Transverse colon (tissue), 4 donors: ENCODE measurements around the gene CCDC91. TPM values are rescaled to one million over a fixed set of nuclear protein-coding genes. Genes with fewer than 3 reads are reported as not detected.

Experiments
- DNase-seq: peaks from one replicate; pipeline ENCODE4 v3.0.0-alpha.2; 2019
- H3K27ac ChIP-seq, 4 donors: fragments of 200-600 bp; sonication (generic); 2 replicates each; pipeline ENCODE4 v1.5.1; 2016 to 2018; ENCODE audit warnings: inconsistent platforms in 4 of 4
- H3K27me3 ChIP-seq: fragments of 200-600 bp; sonication (generic); 2 replicates; pipeline ENCODE4 v1.5.1; 2017; ENCODE audit warnings: inconsistent platforms
- H3K36me3 ChIP-seq, 4 donors: fragments of 200-600 bp; sonication (generic); 2 replicates each; pipeline ENCODE4 v1.5.1; 2017 to 2019; ENCODE audit warnings: inconsistent platforms in 4 of 4
- H3K4me1 ChIP-seq, 4 donors: fragments of 200-600 bp; sonication (generic); 2 replicates each; pipeline ENCODE4 v1.5.1; 2017 to 2020; ENCODE audit warnings: inconsistent platforms in 4 of 4
- H3K4me3 ChIP-seq, 4 donors: fragments of 200-600 bp; sonication (generic); 1 replicate in 1 of 4; 2 replicates in 3 of 4; pipeline versions ENCODE4 v1.5.1 to v1.6.1; 2017 to 2019; ENCODE audit warnings: inconsistent platforms in 4 of 4
- H3K9me3 ChIP-seq, 2 donors: fragments of 200-600 bp; sonication (generic); 2 replicates each; pipeline ENCODE4 v1.5.1; 2017 to 2019; ENCODE audit warnings: inconsistent platforms in 2 of 2
- EP300 ChIP-seq: sonication (generic); formaldehyde crosslinking; IDR thresholded peaks from one replicate; pipeline ENCODE4 v1.6.1; 2017; ENCODE audit warnings: antibody characterized with exemption, low read depth
- POLR2A ChIP-seq: fragments of 450-650 bp; IDR thresholded peaks from one replicate; pipeline ENCODE4 v1.6.1; 2016; ENCODE audit warnings: antibody characterized with exemption, mild to moderate bottlenecking, moderate library complexity
- POLR2AphosphoS5 ChIP-seq, 3 donors: sonication (generic); formaldehyde crosslinking; IDR thresholded peaks; one replicate each; pipeline ENCODE4 v1.6.1; 2016; ENCODE audit warnings: antibody characterized with exemption in 3 of 3
- WGBS, 2 donors: methylation state at CpG; one replicate each; pipeline ENCODE4 v1.1.5; 2018; ENCODE audit warnings: low coverage in 1 of 2; 5-methylcytosine and 5-hydroxymethylcytosine counted together
- in situ Hi-C, 4 donors: fragments of 200-750 bp; cut with MboI; loops; one replicate each; pipeline versions ENCODE4 v1.15.0 to v1.15.1; 2017; ENCODE audit warnings: low sequenced_read_pairs in 3 of 4, low pct_ligation_motif_present in 1 of 4, low pct_unique_long_range_greater_than_20kb in 1 of 4
- intact Hi-C: fragments of 100-400 bp; cut with DNase I; formaldehyde crosslinking; loops from one replicate; pipeline ENCODE4 v1.15.1; 2023; ENCODE audit warnings: low total_unique reads
- total RNA-seq, 4 donors: library from RNA; depleted of rRNA; stranded (reverse); fragments of >200 nt; gene quantifications; one replicate each; pipeline ENCODE4 v1.1.0, GENCODE V29; 2016
- TF ChIP-seq, protein P1 (sequence below), 5 experiments: fragments of 200-600 bp in 3 of 5; fragments of 450-650 bp in 2 of 5; sonication (generic) in 3 of 5; IDR thresholded peaks; 1 replicate in 2 of 5; 2 replicates in 3 of 5; pipeline ENCODE4 v1.5.1; 2016 to 2017; ENCODE audit warnings: antibody characterized with exemption in 5 of 5, inconsistent platforms in 3 of 5, mild to moderate bottlenecking in 2 of 5, moderate library complexity in 1 of 5

Gene CCDC91
- total RNA-seq, 4 donors from 2014 or later: 8.4 to 37.8 (median 35.5) TPM

DNA sequence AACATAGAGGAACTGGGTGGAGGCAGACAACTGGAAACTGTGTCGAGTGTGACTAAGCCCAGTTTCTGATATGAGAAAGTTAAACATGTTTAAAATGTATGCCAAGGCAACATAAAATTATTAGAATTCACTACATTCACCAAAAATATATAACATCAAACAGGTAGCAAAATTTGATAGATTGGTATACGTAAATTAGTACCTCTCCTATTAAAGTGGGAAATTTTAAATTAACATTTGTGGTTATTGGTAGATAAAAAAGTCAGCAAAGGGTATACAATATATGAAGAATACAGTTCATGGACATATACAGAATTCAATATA is 53.0 kb downstream of the CCDC91 start:
- WGBS, 2 donors: 87 to 89% methylated on average over 2 of the region's 2 CpGs

DNA sequence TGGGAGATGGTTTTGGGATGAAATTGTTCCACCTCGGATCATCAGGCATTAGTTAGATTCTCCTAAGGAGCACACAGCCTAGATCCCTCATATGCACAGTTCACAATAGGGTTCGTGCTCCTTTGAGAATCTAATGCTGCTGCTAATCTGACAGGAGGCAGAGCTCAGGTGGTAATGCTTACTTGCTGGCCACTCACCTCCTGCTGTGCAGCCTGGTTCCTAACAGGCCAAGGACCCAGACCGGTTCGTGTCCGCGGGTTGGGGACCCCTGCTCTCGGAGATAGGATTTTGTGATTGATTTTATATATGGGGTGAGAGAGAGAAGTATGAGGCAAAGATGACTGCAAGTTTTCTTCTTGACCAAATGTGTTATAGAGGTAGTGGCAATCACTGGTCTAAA is 57.5 kb downstream of the CCDC91 start:
- Histone ChIP-seq H3K4me1 (peaks cover 0 to 13% (median 0%) of the 10 kb centered on the region in 4 donors), H3K4me3 (no peak overlapping the region), H3K36me3 (no peaks in the 10 kb centered on the region), H3K9me3 (no peaks in the 10 kb centered on the region), H3K27ac (no peak overlapping the region), H3K27me3 (no peaks in the 10 kb centered on the region)
- intact Hi-C loops (no loop called here), in situ Hi-C loops (no loop called here)
- DNase-seq: no peak
- TF ChIP-seq POLR2AphosphoS5 (IDR thresholded peaks at IDR 0.05): no peak
- no peak for TF ChIP-seq POLR2A
- TF ChIP-seq EP300: no peak
- TF ChIP-seq, protein P1, sequence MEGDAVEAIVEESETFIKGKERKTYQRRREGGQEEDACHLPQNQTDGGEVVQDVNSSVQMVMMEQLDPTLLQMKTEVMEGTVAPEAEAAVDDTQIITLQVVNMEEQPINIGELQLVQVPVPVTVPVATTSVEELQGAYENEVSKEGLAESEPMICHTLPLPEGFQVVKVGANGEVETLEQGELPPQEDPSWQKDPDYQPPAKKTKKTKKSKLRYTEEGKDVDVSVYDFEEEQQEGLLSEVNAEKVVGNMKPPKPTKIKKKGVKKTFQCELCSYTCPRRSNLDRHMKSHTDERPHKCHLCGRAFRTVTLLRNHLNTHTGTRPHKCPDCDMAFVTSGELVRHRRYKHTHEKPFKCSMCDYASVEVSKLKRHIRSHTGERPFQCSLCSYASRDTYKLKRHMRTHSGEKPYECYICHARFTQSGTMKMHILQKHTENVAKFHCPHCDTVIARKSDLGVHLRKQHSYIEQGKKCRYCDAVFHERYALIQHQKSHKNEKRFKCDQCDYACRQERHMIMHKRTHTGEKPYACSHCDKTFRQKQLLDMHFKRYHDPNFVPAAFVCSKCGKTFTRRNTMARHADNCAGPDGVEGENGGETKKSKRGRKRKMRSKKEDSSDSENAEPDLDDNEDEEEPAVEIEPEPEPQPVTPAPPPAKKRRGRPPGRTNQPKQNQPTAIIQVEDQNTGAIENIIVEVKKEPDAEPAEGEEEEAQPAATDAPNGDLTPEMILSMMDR (IDR thresholded peaks at IDR 0.05): no peak
- WGBS, 2 donors: 85 to 100% methylated on average over 1 to 7 of the region's 7 CpGs

More for the DNA sequence above, 53.0 kb downstream of the CCDC91 start:
- Histone ChIP-seq H3K36me3 (no peaks in the 10 kb centered on the region), H3K27me3 (no peaks in the 10 kb centered on the region), H3K4me1 (peaks cover 0 to 2% (median 0%) of the 10 kb centered on the region in 4 donors), H3K9me3 (no peaks in the 10 kb centered on the region), H3K27ac (no peak overlapping the region), H3K4me3 (no peak overlapping the region)
- in situ Hi-C loops: no loop called here
- DNase-seq: no peak
- intact Hi-C loops: no loop called here
- no peak for TF ChIP-seq POLR2A
- TF ChIP-seq, protein P1 (IDR thresholded peaks at IDR 0.05): no peak
- no peak for TF ChIP-seq POLR2AphosphoS5 (IDR thresholded peaks at IDR 0.05)
- no peak for TF ChIP-seq EP300

DNA sequence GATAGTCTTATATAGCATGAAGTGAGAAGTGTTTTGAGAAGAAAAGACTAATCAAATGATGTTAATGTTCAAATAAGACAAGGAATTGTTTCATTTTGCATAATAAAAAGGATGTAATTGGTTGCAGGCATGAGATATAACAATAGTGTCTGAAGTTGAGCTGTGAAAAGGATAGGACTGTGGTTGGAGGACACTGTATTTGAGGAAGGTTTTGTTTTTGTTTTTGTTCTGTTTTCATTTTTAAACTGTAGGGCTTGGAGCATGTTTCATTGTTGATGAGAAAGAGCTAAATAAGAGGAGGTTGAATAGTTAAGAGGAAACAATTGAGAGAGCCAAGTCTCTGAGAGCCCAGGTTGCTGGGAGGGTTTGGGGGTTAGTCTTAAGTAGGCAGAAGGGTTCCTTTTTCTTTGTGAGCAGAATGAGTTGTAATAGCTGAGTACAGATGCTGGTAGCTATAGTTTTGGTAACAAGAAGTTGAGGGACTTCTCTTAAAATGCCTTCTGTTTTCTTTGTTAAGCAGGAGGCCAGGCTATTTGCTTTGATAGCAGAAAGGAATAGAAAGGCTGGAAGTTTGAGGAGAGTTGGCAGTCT is 58.4 kb downstream of the CCDC91 start:
- in situ Hi-C loops (no loop called here), intact Hi-C loops (no loop called here)
- no peak overlapping the region for H3K4me3 ChIP-seq
- no peak overlapping the region for H3K27ac ChIP-seq
- H3K9me3 ChIP-seq: no peaks in the 10 kb centered on the region
- DNase-seq: no peak
- no peaks in the 10 kb centered on the region for H3K36me3 ChIP-seq
- TF ChIP-seq POLR2AphosphoS5 (IDR thresholded peaks at IDR 0.05) (no peak), EP300 (no peak), POLR2A (no peak)
- TF ChIP-seq, protein P1 (IDR thresholded peaks at IDR 0.05): no peak
- peaks cover 0 to 13% (median 0%) of the 10 kb centered on the region in 4 donors for H3K4me1 ChIP-seq
- H3K27me3 ChIP-seq: no peaks in the 10 kb centered on the region

DNA sequence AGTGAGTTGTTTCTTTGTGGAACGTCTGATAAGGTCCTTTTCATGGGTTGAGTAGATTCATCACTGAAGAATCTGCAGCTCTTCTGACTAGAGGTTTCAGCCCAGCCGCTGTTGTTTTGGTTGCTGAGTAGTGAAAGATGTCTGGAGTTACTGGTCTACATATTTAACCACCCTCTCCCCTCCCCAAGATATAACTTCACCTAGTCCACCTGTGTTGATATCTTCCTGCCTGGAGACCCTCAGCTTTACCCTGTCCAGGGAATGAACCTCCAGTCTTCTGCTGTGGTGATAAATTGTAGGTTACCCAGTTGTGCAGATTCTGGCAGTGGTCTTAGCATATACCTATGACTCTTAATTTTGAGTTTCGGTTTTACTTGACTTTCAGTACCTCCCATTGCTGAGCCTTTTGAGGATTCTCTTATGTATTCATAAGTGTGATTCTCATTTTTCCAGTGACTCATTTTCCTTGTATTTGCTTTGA is 62.9 kb downstream of the CCDC91 start:
- in situ Hi-C loops: no loop called here
- peaks cover 0 to 12% (median 0%) of the 10 kb centered on the region in 4 donors for H3K4me1 ChIP-seq
- no peak for DNase-seq
- H3K36me3 ChIP-seq: no peaks in the 10 kb centered on the region
- intact Hi-C loops: no loop called here
- no peak overlapping the region for H3K27ac ChIP-seq
- H3K27me3 ChIP-seq: no peaks in the 10 kb centered on the region
- H3K4me3 ChIP-seq: no peak overlapping the region
- 64 to 85% methylated on average over 2 to 3 of the region's 3 CpGs for WGBS, 2 donors
- no peaks in the 10 kb centered on the region for H3K9me3 ChIP-seq
- TF ChIP-seq POLR2A (no peak), EP300 (no peak)

DNA sequence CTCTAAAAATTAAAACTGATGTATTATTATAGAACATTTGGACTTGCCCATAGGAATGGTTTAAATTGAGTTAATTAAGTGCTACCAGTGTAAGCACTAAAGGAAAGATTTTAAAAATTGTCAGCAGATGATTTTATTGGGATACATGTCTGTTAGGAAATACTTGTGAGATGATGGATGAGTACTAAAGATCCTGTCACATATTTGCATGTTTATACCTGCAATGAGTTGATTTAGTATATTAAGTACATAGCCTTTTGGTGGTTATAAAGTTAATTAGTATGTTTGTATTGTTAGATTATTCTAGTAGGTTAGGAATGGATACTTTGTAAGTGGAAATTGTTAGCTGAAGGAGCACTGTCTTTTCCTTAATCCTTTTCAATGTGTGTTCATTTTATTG is 67.2 kb downstream of the CCDC91 start:
- no peak for DNase-seq
- Histone ChIP-seq H3K9me3 (no peaks in the 10 kb centered on the region), H3K36me3 (peaks cover 0 to 4% (median 0%) of the 10 kb centered on the region in 4 donors), H3K4me1 (no peaks in the 10 kb centered on the region), H3K27ac (no peak overlapping the region), H3K27me3 (no peaks in the 10 kb centered on the region), H3K4me3 (no peak overlapping the region)
- in situ Hi-C loops: no loop called here
- intact Hi-C loops: no loop called here
- TF ChIP-seq POLR2A (no peak), EP300 (no peak), POLR2AphosphoS5 (IDR thresholded peaks at IDR 0.05) (no peak)
- TF ChIP-seq, protein P1 (IDR thresholded peaks at IDR 0.05): no peak
